Measurements from ENCODE around the gene FCRL6. TPM values are rescaled to one million over a fixed set of nuclear protein-coding genes. Genes with fewer than 3 reads are reported as not detected.

Gene FCRL6
- total RNA-seq, 1 donor from 2014 or later = not detected

DNA sequence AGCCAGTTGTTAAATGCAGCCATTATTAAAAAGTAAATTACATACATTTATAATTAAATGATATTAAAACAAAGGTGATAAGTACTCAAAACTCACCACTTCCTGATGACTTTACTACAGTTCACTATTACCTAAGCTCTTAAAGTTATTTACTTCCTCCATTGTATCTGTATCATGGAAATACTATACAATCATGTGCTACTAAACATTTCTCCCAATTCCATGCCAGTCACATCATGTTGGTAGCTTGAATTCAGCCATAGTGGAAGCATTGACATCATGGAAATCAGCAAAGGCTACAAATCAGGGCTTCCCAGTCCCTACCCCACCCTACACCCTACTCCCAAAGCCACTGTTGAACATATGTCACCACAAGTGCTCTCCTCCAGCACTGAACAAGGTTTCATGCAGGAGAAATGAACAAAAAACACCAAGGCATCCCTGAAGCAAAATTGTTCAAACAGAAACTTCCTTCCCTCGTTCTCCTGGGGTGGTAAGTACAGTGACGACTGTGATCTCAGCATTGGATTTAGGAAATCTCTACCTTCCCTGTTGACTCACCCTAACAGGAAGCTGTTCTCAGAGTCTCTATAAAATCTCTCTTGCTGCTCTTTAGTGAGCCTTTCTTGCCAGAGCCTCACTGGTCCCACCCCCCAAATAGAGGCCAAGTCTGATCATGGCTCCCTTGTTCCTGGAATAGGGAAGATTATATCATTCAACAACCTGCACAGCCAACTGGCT lies 47.6 kb downstream of the FCRL6 start:
- Mint-ChIP-seq H3K4me3 (ENCODE audit: low read depth) (no peak overlapping the region), H3K36me3 (ENCODE audit: insufficient read depth) (no peaks in the 10 kb centered on the region), H3K27me3 (peaks cover 81% of the 10 kb centered on the region), H3K27ac (no peak overlapping the region), H3K4me1 (ENCODE audit: low read depth) (peaks cover 16% of the 10 kb centered on the region), H3K9me3 (ENCODE audit: low read depth) (no peaks in the 10 kb centered on the region)
- DNase-seq (ENCODE audit: low spot score, unreplicated experiment) = no peak
- TF ChIP-seq, protein P1, sequence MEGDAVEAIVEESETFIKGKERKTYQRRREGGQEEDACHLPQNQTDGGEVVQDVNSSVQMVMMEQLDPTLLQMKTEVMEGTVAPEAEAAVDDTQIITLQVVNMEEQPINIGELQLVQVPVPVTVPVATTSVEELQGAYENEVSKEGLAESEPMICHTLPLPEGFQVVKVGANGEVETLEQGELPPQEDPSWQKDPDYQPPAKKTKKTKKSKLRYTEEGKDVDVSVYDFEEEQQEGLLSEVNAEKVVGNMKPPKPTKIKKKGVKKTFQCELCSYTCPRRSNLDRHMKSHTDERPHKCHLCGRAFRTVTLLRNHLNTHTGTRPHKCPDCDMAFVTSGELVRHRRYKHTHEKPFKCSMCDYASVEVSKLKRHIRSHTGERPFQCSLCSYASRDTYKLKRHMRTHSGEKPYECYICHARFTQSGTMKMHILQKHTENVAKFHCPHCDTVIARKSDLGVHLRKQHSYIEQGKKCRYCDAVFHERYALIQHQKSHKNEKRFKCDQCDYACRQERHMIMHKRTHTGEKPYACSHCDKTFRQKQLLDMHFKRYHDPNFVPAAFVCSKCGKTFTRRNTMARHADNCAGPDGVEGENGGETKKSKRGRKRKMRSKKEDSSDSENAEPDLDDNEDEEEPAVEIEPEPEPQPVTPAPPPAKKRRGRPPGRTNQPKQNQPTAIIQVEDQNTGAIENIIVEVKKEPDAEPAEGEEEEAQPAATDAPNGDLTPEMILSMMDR (IDR thresholded peaks at IDR 0.05; ENCODE audit: unreplicated experiment) = no peak

DNA sequence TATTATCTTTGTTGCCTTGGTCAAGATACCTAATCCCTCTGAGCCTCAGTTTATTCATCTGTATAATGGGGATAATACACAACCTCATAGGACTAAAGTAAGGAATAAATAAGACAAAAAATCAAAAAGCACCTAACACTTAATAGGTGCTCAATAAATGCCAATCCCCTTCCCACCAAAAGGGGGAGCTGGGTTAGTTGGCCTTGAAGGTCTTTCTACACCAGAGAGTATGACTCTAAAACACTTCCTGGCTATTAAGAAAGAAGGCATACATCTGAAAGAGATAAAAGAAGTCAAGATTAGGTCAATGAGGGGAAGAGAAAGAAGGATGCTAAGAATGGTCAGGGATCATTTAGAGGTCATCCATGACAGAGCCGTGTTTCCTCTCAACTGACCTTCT lies 49.2 kb downstream of the FCRL6 start:
- H3K27ac Mint-ChIP-seq = no peak overlapping the region
- no peaks in the 10 kb centered on the region for H3K36me3 Mint-ChIP-seq (ENCODE audit: insufficient read depth)
- H3K27me3 Mint-ChIP-seq = peaks cover 83% of the 10 kb centered on the region
- peaks cover 19% of the 10 kb centered on the region for H3K4me1 Mint-ChIP-seq (ENCODE audit: low read depth)
- no peak for DNase-seq (ENCODE audit: low spot score, unreplicated experiment)
- no peak overlapping the region for H3K4me3 Mint-ChIP-seq (ENCODE audit: low read depth)
- H3K9me3 Mint-ChIP-seq (ENCODE audit: low read depth) = no peaks in the 10 kb centered on the region
- TF ChIP-seq, protein P1 (IDR thresholded peaks at IDR 0.05; ENCODE audit: unreplicated experiment) = no peak

DNA sequence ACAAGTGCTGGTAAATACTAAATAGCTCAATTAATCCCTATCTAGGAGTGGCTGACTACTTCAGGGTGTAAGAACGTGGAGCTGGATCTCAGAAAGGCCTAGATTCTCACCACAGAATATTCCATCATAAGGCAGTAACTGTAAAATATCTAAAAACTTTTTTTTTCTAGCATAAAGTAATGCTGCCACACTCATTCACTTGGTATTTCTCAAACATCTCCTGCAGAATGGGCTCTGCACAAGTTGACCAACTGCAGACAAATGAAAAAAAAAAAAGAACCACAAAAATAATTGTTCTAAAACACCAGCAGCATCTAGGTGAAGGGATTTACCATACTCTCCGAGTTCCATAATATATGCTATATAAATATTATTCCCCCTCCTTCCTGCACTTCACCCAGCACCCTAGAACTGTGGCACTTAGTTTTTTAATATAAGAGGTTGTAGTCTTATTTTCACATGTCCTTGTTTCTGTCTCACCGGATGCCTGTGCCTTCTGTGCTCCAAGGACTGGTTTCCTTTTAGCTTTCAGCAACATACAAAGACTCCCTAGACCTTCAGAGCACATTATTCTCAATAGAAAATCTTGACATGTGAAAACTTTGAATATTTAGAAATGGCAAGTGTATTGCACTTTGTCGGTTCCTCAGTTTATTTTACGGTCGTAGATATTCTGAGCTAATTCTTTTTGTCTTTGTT lies 51.4 kb downstream of the FCRL6 start:
- H3K9me3 Mint-ChIP-seq (ENCODE audit: low read depth) = no peaks in the 10 kb centered on the region
- H3K36me3 Mint-ChIP-seq (ENCODE audit: insufficient read depth) = no peaks in the 10 kb centered on the region
- no peak overlapping the region for H3K27ac Mint-ChIP-seq
- H3K4me1 Mint-ChIP-seq (ENCODE audit: low read depth) = peaks cover 19% of the 10 kb centered on the region
- TF ChIP-seq, protein P1 (IDR thresholded peaks at IDR 0.05; ENCODE audit: unreplicated experiment) = no peak
- peaks cover 84% of the 10 kb centered on the region for H3K27me3 Mint-ChIP-seq
- H3K4me3 Mint-ChIP-seq (ENCODE audit: low read depth) = peak overlapping the region; percentile 72
- DNase-seq (ENCODE audit: low spot score, unreplicated experiment) = no peak

DNA sequence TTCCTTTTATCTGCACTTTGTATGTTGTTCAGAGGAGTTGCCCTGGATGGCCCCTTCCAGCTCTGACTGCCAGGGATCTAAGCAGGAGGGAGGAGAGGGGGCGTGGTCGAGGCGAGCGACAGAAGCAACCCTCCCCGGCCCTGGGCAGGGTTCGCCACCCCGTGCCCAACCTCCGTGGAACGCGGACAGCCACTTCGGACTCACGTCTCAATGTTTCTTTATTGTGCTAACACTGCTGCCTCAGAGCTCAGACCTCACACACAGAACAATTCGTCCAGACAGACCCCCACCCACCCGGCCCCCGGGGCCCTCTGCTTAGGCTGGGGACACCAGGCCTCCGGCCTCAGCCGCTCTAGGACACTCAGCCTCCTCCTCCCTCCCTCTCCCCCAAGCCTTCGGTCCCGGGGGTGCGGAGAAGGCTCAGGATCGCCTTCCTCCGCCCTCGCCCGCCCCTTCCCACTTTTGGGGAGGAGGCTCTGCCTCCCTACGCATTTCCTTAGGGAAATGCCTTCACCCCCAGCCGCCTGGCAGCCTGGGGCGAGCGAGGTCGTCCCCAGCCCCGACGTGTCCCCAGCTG lies 52.0 kb downstream of the FCRL6 start:
- Mint-ChIP-seq H3K9me3 (ENCODE audit: low read depth) (no peaks in the 10 kb centered on the region), H3K36me3 (ENCODE audit: insufficient read depth) (no peaks in the 10 kb centered on the region), H3K4me1 (ENCODE audit: low read depth) (peaks cover 19% of the 10 kb centered on the region), H3K27ac (no peak overlapping the region), H3K4me3 (ENCODE audit: low read depth) (peak overlapping the region; percentile 72), H3K27me3 (peaks cover 81% of the 10 kb centered on the region)
- DNase-seq (ENCODE audit: low spot score, unreplicated experiment) = no peak
- TF ChIP-seq, protein P1 (IDR thresholded peaks at IDR 0.05; ENCODE audit: unreplicated experiment) = no peak

GRCh38 chr1:159854693-159855192 lies 52.6 kb downstream of the FCRL6 start:
- peaks cover 80% of the 10 kb centered on the region for H3K27me3 Mint-ChIP-seq
- H3K27ac Mint-ChIP-seq = peak overlapping the region; percentile 83
- peak; percentile 64 for DNase-seq (ENCODE audit: low spot score, unreplicated experiment)
- no peaks in the 10 kb centered on the region for H3K36me3 Mint-ChIP-seq (ENCODE audit: insufficient read depth)
- H3K9me3 Mint-ChIP-seq (ENCODE audit: low read depth) = no peaks in the 10 kb centered on the region
- TF ChIP-seq, protein P1 (IDR thresholded peaks at IDR 0.05; ENCODE audit: unreplicated experiment) = peak; percentile 8
- H3K4me3 Mint-ChIP-seq (ENCODE audit: low read depth) = peak overlapping the region; percentile 72
- peaks cover 19% of the 10 kb centered on the region for H3K4me1 Mint-ChIP-seq (ENCODE audit: low read depth)
